ENCODE data around the gene GABRG3.

Gene GABRG3

DNA sequence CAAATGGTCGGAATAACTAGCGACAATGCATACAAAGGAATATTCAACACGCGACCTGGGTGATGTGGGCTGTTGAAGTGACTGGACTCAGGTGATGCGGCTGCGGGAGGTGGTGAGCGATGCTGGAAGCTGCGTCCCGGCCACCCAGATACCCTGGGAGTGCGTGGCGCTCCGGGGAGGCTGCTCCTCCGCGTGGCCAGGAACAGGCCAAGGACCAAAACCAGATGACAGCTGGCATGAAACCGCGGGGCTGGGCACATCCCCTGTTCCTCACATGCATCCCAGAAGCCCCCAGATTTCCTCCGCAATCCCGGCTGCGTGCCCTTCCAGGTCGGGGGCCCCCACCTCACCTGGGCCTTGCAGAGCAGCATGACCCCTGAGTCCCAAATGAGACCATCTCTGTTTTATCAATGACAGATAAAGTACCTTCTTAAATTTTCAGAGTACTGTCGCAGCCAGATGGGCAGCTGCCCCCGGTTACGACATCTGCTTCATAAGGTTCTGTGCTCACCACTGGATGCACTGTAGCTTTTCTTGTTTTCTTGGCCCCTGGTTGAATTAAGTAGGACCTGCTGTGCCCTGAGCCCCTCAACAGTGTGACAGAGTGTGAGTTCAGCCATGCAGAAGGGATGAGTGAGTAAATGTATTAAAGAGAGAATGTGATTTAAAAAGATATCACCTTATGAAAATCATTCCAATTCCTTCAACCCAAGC is 278.2 kb downstream of the GABRG3 start:
- DNase-seq (ENCODE audit: low read depth), result no peak

DNA sequence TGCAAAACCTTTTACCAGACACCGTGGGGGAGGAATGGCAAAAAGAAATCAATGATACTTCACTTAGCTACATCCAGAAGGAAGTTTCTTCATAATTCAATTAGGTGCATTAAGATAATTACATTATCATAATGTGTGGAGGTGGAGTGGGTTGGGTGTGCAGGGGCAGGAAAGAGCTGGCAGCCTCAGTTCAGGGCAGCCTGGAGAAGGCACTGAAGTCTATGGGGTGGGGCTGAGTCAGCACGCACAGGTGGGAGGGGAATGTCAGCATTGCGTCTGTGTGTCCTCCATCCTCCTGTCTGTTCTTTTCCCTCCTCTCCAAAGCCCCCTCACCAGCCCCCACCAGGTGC is 278.8 kb downstream of the GABRG3 start:
- no peak for DNase-seq (ENCODE audit: low read depth)

DNA sequence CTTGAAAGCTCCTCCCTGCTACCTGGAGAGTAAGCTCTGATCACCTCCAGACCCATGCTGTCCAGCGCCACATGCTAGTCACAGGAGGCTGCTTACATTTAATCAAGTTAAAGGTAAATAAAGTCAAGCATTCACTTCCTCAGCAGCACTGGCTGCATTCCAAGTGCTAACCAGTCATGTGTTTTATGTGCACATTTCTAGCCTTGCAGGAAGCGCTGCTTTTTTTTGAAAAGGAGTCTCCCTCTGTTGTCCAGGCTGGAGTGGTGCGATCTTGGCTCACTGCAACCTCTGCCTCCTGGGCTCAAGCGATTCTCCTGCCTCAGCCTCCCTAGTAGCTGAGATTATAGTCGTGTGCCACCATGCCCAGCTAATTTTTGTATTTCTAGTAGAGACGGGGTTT is 279.2 kb downstream of the GABRG3 start:
- DNase-seq (ENCODE audit: low read depth), result no peak

DNA sequence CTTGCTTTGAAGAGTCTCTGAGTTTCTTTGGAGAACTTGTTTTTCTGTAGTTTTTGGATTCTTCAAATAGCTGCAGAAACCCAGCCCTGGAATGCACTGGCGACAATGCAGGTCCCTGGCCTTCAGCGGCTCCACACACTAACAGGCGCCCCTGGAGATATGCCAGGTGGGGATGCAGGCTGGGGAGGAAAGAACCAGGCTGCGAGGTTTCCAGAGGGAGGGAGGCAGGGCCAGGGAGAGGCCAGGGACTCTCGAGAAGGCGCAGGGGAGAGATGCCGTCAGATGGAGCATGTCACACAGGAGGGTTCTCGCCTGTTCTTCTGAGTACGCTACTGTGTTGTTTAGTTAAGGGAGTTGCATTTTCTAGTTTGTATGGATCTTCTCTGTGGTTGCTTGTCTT is 283.1 kb downstream of the GABRG3 start:
- no peak for DNase-seq (ENCODE audit: low read depth)

DNA sequence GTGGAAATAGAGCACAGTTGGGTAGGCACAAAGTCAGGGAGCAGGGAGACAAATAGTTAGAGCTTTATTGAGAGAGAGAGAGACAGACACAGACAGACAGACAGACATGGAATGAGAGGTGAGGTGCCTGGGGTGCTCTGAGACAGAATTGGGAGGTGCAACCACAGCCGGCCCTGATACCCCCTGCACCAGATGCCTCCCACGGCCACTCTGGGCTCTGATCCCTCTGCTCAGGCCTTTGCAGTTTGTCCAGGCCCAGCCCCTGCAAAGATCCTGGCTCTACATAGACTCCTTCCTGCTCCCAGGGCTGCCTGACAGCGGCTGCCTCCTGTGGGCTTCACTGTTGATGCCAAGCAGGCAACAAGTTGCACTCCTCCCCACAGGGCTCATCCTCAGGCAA is 283.8 kb downstream of the GABRG3 start:
- no peak for DNase-seq (ENCODE audit: low read depth)

DNA sequence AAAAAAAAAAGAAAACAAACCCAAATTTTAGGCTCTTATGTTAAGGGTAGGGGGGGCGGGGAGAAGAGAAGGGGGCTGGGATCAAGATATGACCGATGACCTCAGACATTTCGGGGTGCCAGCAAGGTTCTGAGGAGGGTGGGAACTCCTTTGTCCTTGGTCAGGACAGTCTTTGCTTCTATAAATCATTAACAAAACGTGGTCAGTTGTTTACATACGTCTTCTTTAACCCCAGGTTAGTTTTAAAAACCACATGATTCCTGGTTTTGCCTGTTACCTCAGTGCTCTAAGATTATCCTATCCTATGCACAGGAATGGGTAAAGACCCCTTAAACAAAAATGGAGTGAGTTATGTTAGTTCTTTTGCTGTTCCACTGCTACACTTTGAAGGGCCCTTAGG is 285.5 kb downstream of the GABRG3 start:
- no peak for DNase-seq (ENCODE audit: low read depth)

DNA sequence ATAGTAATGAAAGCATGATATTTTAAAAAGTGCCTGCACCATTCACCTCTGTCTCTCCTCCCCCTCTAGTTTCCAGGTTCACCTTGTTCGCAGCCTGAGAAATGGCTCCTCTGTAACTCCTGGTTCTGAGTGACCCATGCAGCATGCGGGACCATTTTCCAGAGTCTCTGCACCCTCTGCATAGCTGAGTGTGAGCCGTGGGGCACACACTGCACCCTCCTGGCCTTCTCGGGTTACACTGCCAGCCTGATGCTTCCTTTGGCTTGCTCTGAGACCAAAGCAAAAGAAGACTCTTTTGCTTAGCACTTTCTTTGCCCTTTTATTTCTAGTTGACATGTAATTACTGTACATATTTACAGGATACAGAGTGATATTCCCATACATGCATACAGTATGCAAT is 287.3 kb downstream of the GABRG3 start:
- no peak for DNase-seq (ENCODE audit: low read depth)

DNA sequence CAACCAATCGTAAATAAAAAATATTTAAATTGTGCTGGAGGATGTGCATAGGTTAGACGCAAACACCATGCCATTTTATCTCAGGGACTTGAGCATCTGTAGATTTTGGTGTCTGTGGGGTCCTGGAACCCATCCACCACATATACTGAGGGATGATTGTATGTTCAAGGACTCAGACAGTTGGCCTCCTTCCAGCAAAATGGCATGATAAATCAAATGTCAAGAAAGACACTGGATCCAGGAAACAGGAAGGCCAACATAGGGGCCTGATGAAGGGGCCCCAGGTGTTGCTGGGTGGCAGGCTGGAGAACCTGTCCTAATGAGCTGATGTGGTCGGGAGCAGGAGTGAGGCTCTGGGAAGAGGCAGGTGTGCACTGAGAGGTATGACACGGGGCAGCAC is 289.5 kb downstream of the GABRG3 start:
- DNase-seq (ENCODE audit: low read depth), result no peak

DNA sequence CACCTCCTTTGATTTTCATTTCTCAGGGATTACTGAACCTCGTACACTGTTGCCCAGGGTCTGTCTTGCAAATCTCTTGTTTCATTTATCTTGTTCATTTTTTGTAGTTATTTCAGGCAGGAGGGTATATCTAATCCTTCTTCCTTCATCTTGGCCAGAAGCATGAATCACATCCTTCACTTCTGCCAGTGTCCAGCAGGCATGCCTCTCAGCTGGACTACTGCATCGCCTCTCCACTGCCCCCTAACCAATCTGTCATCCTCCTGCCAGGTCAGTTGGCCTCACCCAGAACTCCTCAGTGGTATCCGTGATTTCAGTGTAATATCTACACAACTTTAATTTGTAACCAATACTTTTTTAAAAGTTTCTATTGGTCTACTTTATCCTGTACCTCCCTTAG is 297.9 kb downstream of the GABRG3 start:
- no peak for DNase-seq (ENCODE audit: low read depth)

DNA sequence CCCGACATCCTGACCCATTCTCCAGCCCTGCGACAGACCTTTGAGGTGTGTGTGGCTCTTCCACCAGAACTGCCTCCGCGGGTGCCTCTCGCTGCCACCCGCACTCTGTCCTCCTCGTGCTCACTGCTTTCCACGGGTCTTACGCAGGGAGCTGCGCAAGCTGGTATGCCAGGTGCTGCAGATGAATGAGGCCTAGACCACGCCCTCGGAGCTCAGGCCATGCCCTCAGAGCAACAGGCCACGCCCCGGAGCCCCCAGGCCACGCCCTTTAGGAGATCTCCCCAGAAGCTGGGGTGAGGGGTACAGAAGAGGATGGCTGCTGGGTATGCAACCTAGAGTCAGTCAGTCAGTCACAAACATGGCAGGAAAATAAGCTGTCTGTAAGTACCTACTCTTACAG is 300.3 kb downstream of the GABRG3 start:
- no peak for DNase-seq (ENCODE audit: low read depth)

DNA sequence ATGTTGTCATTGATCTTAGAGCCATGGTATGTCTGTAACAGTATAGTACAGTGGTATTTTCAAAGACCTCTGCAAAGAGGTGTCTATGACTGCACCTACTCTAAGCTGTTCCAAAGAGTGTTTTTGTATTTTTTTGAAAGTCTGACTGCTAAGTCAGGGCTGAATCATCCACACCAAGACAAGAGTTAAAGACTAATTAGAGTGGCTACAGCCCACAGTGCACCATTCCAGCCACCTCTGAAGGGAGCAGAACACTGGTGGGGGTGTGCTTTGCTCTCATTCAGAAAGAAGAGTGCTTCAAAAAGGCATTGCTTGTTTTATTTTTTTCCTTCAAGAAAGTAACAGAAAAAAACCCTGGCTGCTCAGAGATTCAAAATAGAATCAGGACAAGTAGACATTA is 301.4 kb downstream of the GABRG3 start:
- no peak for DNase-seq (ENCODE audit: low read depth)

DNA sequence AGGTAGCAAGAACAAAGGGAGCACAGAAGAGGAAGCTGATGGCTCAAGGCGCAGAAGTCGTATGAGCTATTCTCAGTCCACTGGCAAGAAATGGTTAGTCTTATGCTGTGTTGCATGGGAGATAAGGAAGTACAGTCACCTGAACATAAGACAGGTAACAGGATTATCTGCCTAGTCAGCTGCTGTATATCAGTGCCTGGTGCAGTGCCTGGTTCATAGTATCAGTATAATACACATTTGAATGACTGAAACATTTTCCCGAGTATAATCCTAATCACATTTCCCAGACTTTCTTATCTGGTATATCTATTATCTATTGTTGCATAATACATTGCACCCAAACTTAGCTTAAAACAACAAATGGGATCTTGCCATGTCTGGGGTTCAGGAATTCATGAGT is 302.5 kb downstream of the GABRG3 start:
- no peak for DNase-seq (ENCODE audit: low read depth)

DNA sequence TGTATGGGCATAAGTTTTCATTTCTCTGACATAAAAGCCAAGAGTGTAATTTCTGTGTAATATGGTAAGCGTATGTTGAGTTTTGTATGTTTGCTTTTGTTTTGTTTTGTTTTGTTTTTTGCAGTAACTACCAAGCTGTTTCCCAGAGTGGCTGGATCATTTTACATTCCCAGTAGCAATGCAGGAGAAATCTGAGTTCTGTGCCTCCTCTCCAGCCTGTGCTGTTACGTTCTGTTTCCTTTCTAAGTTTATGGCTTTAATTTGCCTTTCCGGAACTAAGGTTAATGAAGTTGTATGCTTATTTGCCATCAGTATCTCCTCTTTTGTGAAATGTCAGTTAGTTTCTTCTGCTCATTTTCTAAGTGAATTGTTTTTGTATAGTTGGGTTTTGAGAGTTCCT is 307.8 kb downstream of the GABRG3 start:
- no peak for DNase-seq (ENCODE audit: low read depth)

DNA sequence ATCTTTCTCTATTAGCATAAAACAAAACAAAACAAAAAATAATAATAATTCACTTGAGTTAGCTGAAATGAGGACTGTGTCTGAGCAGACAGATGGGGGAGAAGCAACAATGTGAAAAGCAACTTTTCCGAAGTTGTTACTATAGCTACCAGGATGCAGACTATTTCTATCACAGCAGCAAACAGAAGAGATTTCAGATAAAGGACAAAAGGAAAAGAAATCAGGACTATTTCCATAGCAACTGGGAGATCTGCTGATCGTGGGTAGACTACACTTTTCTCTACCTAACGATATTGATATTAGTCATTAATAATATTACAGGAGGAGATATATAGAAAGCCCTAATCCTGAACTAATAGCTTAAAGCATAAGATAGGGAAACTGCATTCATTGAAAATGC is 321.7 kb downstream of the GABRG3 start:
- DNase-seq (ENCODE audit: low read depth), result no peak

DNA sequence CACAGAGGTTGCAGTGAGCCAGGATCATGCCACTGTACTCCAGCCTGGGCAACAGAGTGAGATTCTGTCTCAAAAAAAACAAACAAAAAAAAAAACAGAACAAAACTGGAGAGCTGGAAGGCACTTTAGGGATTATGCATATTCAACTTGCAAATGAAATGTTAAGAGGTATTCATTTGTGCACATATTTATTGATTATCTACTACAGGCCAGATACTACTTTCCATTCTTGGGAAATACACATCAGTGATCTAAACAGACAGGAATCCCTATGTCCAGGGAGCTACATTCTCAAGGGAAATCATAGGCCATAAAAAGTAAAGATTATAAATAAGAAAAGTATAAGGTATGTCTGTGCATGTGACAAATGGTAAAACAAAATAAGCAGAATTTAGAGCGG is 322.6 kb downstream of the GABRG3 start:
- no peak for DNase-seq (ENCODE audit: low read depth)

DNA sequence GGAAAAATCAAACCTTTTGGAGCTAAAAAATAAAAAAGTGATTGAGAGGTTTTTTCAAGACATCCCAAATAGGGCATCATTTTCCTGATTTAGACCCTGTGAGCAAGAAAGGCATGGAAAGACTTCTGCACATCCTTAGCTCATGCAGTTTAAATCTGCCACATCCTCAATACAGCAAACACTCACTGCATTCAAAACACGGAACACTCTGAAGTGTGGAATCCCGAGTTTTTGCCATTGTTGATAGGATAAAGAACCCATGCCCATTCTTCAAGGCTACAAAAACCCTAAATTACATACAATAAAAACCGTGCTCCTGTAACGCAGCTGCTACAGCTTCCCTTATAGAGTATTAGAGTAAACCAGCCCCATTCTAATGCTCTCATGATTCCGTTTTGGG is 346.8 kb downstream of the GABRG3 start:
- no peak for DNase-seq (ENCODE audit: low read depth)

DNA sequence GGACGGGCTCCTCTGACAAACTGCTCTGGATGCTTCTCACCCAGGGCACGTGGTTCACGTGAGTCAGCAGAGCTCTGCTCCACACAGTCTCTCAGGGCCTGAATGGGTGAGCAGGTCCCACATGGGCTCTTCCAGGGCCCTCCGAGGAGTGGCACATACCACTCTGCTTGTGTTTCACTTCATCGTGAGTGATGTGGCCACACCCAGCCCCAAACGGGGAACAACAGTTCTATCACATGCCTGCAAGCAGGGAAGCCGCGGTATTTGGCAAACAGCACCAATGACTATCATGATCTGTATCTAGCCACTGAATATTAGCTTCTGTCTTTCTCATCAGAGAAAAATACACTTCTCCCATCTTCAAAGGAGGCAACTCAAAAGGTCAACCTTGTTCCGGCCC is 352.8 kb downstream of the GABRG3 start:
- DNase-seq (ENCODE audit: low read depth), result no peak

DNA sequence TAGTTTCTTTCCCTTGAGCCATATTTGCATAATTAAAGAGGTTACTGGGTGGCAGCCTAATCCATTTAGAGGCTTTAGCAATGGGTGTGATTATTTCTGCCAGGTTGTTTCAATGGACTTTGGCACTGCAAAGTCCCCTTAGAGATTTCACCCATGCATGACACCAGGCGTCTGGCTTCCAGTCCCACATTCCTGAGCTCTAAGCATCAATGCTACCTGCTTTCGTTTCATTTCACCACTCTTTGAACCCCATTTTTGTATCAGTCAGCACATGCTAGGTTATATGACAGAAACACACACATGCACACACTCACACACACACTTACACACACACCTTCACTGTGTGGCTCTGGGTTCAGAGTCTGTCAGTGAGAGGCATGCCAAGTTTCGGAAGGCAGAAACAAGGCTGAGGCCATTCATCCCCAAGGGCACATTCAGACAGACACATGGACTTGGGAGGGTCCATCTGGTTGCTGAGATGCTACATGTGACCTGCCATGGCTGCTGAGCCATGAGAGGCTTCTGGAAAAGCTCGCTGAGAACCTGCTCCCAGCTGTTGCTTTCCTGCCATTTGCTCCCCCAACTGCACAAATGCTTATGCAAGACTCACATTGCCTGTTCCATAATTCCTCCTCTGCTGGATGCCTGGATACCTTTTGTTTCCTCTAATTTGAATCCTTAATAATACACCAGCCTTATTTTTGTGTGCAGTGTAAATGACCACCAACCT is 354.1 kb downstream of the GABRG3 start:
- no peak for DNase-seq (ENCODE audit: low read depth)

DNA sequence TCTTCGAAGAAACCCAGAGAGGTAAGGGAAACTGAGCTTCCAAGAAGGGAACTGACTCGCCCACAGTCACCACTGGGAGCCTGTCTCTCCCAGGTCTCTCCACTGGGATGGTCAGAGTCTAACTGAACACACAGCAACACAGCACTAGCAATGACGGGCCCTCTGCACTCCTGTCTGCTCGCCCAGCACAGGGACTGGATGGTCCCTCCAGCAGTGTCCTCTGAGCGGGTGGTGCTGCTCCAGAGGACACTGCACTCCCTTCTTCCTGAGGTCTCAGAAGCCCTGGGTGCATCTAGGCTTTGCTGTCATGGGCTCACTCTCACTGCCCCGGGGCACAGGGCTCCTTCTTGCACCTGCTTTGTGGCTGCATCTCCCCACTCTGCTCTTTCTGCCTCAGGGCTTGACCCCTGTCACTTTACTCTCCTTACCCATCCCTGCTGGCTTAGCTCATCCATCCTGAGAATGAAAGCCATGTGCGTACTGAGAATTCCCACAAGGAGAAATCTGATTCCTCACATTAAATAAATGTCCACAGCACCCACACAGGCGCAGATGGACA is 356.6 kb downstream of the GABRG3 start:
- no peak for DNase-seq (ENCODE audit: low read depth)

DNA sequence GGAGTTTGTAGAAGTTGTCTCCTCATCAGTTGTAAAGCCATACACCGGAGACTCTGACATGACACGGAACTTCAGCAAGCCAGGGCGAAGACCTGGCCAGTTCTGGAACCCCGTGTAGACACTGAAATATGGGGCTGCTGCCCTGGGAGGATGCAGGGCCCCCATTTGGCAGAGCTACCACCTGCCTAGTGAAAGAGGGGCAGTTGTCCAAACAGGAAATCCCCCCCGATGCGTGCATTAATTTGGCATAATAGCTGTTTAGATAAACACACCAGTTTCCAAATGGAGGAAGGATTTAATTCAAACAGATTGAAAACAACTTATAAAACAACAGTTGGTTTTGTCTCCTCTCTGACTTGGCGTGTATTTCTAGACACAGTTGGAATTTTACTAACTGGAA is 357.2 kb downstream of the GABRG3 start:
- no peak for DNase-seq (ENCODE audit: low read depth)

DNA sequence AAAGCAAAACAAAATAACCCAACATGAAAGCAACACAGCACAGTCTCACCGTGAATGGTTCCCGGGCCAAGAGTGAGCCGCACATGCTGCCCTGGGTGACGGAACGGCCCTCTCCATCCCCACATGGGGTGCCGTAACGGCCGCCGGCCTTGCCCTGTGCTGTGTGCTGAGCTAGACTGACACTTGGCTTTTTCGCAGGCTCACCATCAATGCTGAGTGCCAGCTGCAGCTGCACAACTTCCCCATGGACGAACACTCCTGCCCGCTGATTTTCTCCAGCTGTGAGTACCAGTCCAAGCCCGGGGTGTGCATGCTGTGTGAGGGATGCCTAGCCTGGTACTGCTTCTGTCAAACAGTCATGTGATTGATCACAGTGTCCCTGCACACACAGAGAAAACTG is 357.6 kb downstream of the GABRG3 start:
- no peak for DNase-seq (ENCODE audit: low read depth)

DNA sequence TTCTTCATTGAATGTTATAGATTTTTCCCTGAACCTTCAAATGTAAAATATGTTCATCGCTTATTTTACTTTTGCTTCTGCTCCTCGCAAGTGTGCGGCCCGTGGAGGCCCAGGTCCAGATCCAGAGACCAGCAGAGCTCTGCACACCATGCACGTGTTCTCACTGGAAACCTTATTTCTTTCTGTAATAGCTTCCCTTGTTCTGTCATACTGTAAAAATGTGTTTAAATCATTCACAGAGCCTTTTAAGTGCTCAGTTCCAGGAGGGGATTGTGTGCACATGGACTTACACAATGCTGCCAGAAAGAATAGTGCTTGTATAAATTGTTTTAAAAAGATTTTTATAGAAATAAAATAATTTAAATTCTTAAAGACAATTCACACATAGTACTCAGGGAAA is 359.3 kb downstream of the GABRG3 start:
- no peak for DNase-seq (ENCODE audit: low read depth)

DNA sequence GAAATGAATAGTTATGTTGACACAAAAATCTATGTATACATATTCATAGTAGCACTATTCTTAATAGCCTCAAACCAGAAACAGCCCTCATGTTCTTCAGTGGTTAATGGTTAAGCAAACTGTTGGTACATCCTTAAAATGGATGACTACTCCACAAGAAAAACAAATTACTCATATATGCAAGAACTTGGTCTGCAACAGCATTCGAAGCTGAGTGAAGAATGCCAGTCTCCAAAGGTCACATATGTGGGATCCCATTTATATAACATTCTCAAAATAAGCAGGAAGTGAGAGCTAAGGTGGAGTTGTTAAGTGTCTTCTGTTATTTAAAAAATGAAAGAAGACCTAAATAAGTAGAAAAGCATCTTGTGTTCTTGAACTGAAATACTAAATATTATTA is 365.7 kb downstream of the GABRG3 start:
- no peak for DNase-seq (ENCODE audit: low read depth)

DNA sequence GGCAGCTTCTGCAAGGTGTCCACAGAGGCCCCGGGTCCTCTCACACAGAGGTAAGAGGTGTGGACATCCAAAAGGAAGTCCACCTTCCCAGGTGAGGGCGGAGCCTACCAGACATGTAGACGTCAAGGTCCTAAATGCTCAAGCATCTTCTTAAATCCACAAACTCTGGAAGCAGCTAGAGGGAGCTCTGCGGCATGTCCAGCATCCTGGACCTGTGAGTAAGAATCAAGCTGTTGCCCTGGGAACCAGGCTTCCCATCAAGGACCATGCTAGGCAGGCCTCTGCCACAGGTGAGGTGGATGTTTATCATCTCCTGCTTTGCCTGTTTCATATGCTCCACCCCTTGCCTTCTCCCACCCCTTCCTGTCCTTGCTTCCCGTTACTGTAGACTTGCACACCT is 368.2 kb downstream of the GABRG3 start:
- no peak for DNase-seq (ENCODE audit: low read depth)
